Hematopoietic multipotent progenitor cell treated with erythropoietin and hydrocortisone succinate and interleukin-3 and kit ligand, for 8 days (in vitro differentiated cells): ENCODE measurements around the gene SDF2L1.
"Not testable (repeated sequence)": the region's sequence is repeated elsewhere in the genome, so short reads cannot be mapped to it uniquely, and the experiment has no call there.

Source experiments
- DNase-seq: peaks from one replicate; pipeline ENCODE4 v3.0.0-alpha.2; 2015

Gene SDF2L1, protein sequence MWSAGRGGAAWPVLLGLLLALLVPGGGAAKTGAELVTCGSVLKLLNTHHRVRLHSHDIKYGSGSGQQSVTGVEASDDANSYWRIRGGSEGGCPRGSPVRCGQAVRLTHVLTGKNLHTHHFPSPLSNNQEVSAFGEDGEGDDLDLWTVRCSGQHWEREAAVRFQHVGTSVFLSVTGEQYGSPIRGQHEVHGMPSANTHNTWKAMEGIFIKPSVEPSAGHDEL

GRCh38 chr22:21641789-21642583, at the start of gene SDF2L1:
Gene SDF2L1 (plus strand): TSS chr22:21642302. CDS start chr22:21642337, 35 bp downstream.
- peak; percentile 98 for DNase-seq

DNA sequence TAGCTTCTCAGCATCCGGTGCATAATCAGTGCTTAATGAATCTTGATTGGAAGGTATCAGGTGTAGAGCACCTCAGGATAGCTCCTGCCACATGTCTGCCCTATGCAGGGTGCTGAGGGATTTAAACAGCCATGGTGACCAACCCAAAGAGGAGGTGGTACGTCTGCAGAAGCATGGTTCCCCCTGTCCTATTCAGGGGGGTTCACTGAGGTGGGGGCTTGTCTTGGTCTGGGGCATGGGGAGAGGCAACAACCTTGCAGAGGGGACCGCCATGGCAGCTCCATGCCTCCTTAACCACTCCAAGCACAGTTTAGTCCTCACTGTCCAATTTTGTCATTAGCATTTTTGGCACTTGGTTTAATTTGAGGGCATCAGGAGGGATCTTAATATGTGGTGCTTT, 49.7 kb upstream of the SDF2L1 start:
- DNase-seq, result no peak

DNA sequence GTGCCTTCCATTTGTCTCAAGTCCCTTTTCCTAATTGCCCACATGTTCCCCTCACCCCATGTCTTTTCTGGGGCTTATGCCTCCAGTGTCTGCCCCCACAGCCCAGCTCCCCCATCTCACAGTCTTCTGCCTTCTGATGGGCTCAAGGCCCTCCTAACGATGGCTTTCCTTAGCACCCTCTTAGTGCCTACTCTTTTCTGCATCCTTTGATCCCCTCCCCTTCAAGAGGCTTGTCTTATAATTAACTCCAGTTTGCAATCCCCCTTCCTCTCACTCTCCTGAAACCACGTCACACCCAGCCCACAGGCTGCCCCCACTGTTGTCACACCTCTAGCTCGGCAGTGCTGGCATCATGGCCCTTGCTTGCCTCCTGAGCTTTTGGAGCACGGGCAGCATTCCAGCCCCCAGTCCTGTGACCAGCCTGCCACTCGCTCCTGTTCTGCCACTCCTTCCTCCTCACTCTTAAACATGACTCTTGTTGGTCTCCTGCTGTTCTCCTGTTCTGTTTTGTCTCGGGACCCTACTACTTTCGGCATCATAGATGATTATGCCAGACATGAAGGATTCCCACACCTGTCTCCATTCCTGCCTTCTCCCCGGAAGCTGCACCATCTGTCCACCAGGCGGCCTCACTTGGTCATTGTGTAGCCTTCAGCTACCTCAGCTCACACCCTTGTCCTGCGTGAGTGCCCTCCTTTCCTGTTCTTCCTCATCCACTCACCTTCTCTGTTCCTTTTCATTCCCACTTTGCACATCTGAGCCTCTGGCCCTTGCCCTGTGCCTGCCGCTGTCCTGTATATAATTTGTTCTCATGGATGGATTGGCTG, 48.5 kb upstream of the SDF2L1 start:
- DNase-seq, result no peak

DNA sequence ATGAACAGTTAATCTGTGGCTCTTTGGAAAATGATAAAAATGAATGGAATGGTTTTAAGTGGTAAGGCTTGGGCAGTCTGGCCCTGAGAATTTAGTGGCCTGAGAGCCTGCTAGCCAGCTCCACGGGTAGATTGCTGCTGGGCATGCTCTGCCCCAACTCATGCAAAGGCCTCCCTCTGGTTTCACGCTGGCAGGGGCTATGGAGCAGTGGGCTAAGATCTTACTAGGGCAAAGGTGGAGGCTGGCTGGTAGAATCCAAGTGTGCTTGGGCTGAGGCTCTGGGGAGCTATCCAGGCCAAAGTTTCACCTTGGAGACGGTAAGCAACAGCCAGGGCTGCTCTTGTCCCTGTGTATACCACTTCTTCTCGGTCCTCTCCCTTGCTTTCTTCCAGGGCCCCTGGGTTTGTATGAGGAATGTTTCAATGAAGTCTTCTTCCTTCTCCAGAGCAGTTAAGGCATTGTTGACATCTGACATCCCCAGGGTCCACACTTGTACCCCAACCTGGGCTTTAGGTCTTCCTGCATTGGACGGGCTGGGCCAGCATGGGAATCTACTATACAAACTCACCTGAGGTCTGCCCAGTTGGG, 47.1 kb upstream of the SDF2L1 start:
- DNase-seq, result no peak

GRCh38 chr22:21596356-21597135, 45.6 kb upstream of the SDF2L1 start:
- DNase-seq, result not testable (repeated sequence)

DNA sequence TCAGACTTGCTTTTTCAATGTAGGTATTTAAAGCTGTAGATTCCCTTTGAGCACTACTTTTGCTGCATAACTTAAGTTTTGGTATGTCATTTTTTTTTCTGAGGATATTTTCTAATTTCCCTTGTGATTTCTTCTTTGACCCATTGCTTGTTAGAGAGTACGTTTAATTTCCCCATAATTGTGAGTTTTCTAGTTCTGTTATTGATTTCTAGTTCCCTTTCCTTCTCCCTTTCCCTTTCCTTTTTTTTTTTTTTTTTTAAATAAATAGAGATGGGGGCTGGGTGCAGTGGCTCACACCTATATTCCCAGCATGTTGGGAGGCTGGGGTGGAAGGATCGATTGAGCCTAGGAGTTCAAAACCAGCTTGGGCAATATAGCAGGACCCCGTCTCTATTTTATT, 43.8 kb upstream of the SDF2L1 start:
- DNase-seq, result no peak

- DNase-seq, result no peak
Observed at GRCh38 chr22:21599053-21599893, 42.8 kb upstream of the SDF2L1 start.

DNA sequence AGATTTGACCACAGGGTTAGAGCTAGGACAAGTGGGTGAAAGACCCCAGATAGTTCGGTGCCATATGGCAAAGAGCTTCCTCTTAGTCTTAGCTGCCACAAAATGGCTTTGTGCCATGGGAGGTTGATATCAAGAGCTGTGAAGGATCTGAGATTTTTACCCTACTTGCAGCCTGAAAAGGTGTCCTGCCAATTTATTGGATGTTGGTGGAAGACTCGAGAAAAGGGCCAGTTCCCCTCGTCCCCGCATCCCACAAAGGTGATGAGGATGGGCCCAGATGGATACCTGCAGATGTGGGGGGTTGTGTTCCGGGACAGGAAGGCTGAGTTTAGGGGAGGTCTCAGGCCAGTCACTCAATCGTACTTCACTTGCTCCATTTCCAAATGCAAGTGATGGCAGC, 39.5 kb upstream of the SDF2L1 start:
- DNase-seq, result no peak

DNA sequence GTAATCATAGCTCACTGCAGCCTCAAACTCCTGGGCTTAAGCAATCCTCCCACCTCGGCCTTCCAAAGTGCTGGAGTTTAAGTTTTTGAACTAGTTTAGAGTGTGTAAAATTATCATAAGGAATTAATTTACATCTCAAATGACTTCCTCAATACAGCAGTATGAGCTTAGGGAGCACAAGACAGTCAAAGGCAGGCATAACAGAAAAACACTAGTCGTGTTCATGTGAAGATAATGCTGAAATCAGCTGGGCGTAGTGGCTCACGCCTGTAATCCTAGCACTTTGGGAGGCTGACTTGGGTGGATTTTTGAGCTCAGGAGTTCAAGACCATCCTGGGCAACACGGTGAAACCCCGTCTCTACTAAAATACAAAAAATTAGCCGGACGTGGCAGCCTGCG, 38.1 kb upstream of the SDF2L1 start:
- DNase-seq, result no peak

DNA sequence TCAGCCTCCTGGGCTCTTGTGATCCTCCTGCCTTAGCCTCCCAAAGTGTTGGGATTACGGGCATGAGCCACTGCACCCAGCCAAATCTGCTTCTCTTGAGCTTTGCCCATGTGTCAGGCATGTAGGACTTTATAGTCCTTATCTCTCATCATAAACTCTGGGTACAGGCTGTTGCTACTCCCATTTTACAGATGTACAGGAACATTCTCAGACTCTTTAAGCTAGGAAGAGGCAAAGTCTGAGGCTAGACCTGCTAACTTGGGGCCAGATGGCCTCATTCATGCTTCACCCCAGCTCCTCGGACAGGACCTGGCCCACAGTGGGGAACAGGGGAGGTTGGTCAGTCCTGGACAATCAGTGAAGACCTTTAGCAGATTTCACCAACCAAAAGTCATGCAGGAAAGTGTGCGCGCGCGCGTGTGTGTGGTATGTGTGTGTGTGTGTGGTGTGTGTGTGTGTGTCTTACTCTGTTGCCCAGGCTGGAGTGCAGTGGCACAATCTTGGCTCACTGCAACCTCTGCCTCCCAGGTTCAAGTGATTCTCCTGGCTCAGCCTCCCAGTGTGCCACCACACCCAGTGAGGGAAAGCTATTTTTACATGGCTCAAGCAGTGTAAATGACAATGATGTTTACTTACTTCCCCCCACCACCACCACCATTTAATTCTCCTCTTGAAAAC, 36.1 kb upstream of the SDF2L1 start:
- no peak for DNase-seq

GRCh38 chr22:21606775-21607174, 35.3 kb upstream of the SDF2L1 start:
- DNase-seq, result no peak

GRCh38 chr22:21609556-21610157, 32.4 kb upstream of the SDF2L1 start:
- DNase-seq, result not testable (repeated sequence)

- no peak for DNase-seq
Observed at GRCh38 chr22:21611210-21611977, 30.7 kb upstream of the SDF2L1 start.

- DNase-seq, result no peak
Observed at GRCh38 chr22:21612858-21613257, 29.2 kb upstream of the SDF2L1 start.

DNA sequence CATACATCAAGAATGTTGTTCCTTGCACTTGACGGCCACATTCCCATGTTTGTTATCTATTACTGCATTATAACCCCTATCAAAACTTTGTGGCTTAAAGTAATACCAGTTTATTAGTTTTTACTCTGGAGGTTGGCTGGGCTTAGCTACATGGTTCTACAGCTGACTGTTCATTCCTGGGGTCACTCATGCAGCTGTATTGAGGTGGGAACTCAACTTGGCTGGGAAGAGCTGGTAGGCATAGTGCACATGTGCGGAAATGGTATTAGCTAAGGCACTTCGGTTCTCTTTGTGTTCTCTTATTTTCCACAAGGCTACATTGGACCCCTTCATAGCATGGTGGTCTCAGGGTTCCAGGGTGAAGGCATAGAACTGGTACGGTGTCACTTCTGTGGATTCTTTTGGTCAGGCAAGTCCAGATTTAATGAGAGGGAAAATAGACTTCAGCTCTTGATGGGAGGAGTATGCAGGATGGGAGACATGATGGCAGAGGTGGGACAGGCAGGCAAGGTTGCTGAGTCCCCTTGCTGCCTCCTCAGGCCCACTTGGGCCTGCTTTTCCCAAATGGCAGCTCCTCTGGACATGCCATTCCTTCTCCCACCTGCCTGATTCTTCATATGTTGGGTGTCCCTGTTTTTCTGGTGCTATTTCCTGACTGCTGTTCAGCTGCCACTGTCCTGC, 28.4 kb upstream of the SDF2L1 start:
- no peak for DNase-seq

GRCh38 chr22:21615731-21616130, 26.4 kb upstream of the SDF2L1 start:
- DNase-seq, result no peak

DNA sequence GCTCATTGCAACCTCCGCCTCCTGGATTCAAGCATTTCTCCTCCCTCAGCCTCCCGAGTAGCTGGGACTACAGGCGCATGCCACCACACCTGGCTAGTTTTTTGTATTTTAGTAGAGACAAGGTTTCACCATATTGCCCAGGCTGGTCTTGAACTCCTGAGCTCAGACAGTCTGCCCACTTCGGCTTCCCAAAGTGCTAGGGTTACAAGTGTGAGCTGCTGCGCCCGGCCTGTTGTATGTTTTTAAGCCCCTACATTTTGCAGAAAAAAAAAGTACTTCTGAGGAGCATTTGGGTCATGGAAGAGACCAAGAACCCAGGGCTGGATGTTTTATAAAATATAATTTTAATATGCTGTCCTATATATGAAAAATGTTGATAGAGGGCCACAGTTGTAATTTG, 24.8 kb upstream of the SDF2L1 start:
- DNase-seq, result not testable (repeated sequence)

GRCh38 chr22:21621025-21621424, 21.1 kb upstream of the SDF2L1 start:
- DNase-seq, result no peak
